Measurements from ENCODE around the gene TTBK2.

DNA sequence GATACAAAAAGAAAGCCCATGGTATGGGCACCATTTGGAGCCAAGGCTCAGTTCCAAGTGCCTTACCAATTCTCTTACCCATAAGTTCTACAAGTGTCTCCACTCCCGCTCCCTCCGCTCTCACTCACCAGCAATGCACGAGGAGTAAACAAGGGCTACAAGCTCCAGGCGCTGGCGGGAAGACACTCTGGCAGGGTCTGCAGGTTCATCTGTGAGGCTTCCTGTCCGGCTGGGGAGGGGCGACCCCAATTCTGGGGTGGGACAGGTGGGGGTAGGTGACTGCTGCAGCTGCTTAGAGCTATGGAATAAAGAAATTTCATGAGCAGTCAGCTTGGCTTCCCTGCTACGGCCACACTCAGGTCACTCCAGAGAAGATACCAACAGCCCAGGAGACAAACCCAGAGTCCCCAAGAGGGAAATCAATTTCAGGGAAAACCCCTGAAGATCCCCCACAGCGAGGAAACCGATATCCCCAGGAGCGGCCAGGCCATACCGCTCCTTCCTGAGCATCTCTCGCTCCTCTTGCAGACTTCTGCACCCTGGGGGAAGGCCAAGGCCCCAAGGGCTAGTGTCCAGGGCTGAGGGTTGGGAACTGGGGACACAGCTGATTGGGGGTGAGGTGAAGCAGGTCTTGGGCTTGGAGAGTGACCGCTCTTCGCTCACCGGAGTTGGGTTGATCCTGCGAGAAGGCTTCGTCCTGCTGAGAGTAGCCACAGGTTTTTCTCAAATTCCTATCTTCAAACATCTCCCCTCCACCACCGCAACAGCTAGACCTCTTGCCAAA, 185.0 kb downstream of the TTBK2 start:
- TF ChIP-seq, protein P1, sequence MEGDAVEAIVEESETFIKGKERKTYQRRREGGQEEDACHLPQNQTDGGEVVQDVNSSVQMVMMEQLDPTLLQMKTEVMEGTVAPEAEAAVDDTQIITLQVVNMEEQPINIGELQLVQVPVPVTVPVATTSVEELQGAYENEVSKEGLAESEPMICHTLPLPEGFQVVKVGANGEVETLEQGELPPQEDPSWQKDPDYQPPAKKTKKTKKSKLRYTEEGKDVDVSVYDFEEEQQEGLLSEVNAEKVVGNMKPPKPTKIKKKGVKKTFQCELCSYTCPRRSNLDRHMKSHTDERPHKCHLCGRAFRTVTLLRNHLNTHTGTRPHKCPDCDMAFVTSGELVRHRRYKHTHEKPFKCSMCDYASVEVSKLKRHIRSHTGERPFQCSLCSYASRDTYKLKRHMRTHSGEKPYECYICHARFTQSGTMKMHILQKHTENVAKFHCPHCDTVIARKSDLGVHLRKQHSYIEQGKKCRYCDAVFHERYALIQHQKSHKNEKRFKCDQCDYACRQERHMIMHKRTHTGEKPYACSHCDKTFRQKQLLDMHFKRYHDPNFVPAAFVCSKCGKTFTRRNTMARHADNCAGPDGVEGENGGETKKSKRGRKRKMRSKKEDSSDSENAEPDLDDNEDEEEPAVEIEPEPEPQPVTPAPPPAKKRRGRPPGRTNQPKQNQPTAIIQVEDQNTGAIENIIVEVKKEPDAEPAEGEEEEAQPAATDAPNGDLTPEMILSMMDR (tag by site-specific recombination; IDR thresholded peaks at IDR 0.05) = no peak
- TF ChIP-seq ZNF221 (tag by site-specific recombination; IDR thresholded peaks at IDR 0.05; ENCODE audit: borderline replicate concordance) (no peak), ZNF274 (IDR thresholded peaks at IDR 0.05; ENCODE audit: low read length) (no peak), ZNF274 (tag by site-specific recombination; IDR thresholded peaks at IDR 0.05; ENCODE audit: borderline replicate concordance) (no peak), ZNF747 (tag by site-specific recombination; IDR thresholded peaks at IDR 0.05) (no peak), ZNF792 (tag by site-specific recombination; IDR thresholded peaks at IDR 0.05) (no peak)

Measured in HEK293 (cell line).